Liver (tissue), 9 donors: ENCODE data around the gene ASS1. TPM values are rescaled to one million over a fixed set of nuclear protein-coding genes. Genes with fewer than 3 reads are reported as not detected.

Experiments used
- DNase-seq: peaks from one replicate; pipeline ENCODE4 v3.0.0-alpha.2; 2017; ENCODE audit warnings: low spot score
- H3K27ac ChIP-seq, 2 donors: one replicate each; pipeline ENCODE4 v1.7.0; 2013; ENCODE audit warnings: inconsistent platforms in 2 of 2, low read length in 2 of 2, control low read depth in 1 of 2, low read depth in 1 of 2, mild to moderate bottlenecking in 1 of 2
- H3K27me3 ChIP-seq, 4 donors: one replicate each; pipeline versions ENCODE4 v1.6.1 to v1.7.0; 2013; ENCODE audit warnings: low read length in 3 of 4, inconsistent platforms in 1 of 4, mild to moderate bottlenecking in 1 of 4, moderate library complexity in 1 of 4; ENCODE audit not compliant: control insufficient read depth in 4 of 4, insufficient read depth in 4 of 4
- H3K36me3 ChIP-seq, 4 donors: one replicate each; pipeline versions ENCODE4 v1.6.1 to v1.7.0; 2013; ENCODE audit warnings: low read length in 3 of 4, mild to moderate bottlenecking in 3 of 4, low read depth in 1 of 4, moderate library complexity in 1 of 4; ENCODE audit not compliant: control insufficient read depth in 4 of 4, insufficient read depth in 3 of 4
- H3K4me1 ChIP-seq, 4 donors: one replicate each; pipeline versions ENCODE4 v1.6.1 to v1.7.0; 2013; ENCODE audit warnings: low read length in 3 of 4, mild to moderate bottlenecking in 3 of 4, moderate library complexity in 1 of 4; ENCODE audit not compliant: control insufficient read depth in 4 of 4, insufficient read depth in 4 of 4
- H3K4me3 ChIP-seq, 3 donors: one replicate each; pipeline versions ENCODE4 v1.6.1 to v1.7.0; 2013; ENCODE audit warnings: low read length in 3 of 3, control low read depth in 1 of 3, low read depth in 1 of 3, mild to moderate bottlenecking in 1 of 3
- H3K9ac ChIP-seq, 2 donors: one replicate each; pipeline ENCODE4 v1.7.0; 2013; ENCODE audit warnings: low read length in 2 of 2, mild to moderate bottlenecking in 2 of 2, moderate library complexity in 2 of 2, control low read depth in 1 of 2, low read depth in 1 of 2
- H3K9me3 ChIP-seq, 4 donors: one replicate each; pipeline versions ENCODE4 v1.6.1 to v1.7.0; 2013; ENCODE audit warnings: low read length in 3 of 4; ENCODE audit not compliant: control insufficient read depth in 4 of 4
- ATF3 ChIP-seq: IDR thresholded peaks from 2 replicates; pipeline ENCODE4 v1.6.1; 2016; ENCODE audit warnings: antibody characterized with exemption
- EGR1 ChIP-seq, 2 donors: IDR thresholded peaks; 2 replicates each; pipeline ENCODE4 v1.6.1; 2016 to 2018; ENCODE audit warnings: antibody characterized with exemption in 2 of 2, low read depth in 2 of 2
- FOXA1 ChIP-seq: IDR thresholded peaks from 2 replicates; pipeline ENCODE4 v1.6.1; 2016; ENCODE audit warnings: antibody characterized with exemption
- FOXA2 ChIP-seq: IDR thresholded peaks from 2 replicates; pipeline ENCODE4 v1.6.1; 2016; ENCODE audit warnings: antibody characterized with exemption
- GABPA ChIP-seq, 2 donors: IDR thresholded peaks in 1 of 2; conservative IDR thresholded peaks in 1 of 2; 2 replicates each; pipeline ENCODE4 v1.6.1; 2016; ENCODE audit warnings: antibody characterized with exemption in 2 of 2, mild to moderate bottlenecking in 1 of 2, moderate library complexity in 1 of 2
- HNF4A ChIP-seq, 2 donors: conservative IDR thresholded peaks; 2 replicates each; pipeline ENCODE4 v1.6.1; 2016; ENCODE audit warnings: antibody characterized with exemption in 2 of 2, mild to moderate bottlenecking in 2 of 2
- HNF4G ChIP-seq: IDR thresholded peaks from 2 replicates; pipeline ENCODE4 v1.6.1; 2016; ENCODE audit warnings: antibody characterized with exemption
- JUND ChIP-seq, 2 donors: IDR thresholded peaks; 2 replicates each; pipeline ENCODE4 v1.6.1; 2016; ENCODE audit warnings: antibody characterized with exemption in 2 of 2
- MAX ChIP-seq: IDR thresholded peaks from 2 replicates; pipeline ENCODE4 v1.6.1; 2016; ENCODE audit warnings: antibody characterized with exemption
- NR2F2 ChIP-seq: IDR thresholded peaks from 2 replicates; pipeline ENCODE4 v1.6.1; 2016; ENCODE audit warnings: antibody characterized with exemption
- RAD21 ChIP-seq, 2 donors: IDR thresholded peaks; 2 replicates each; pipeline ENCODE4 v1.6.1; 2016; ENCODE audit warnings: antibody characterized with exemption in 2 of 2, mild to moderate bottlenecking in 2 of 2
- RXRA ChIP-seq, 2 donors: IDR thresholded peaks; 2 replicates each; pipeline ENCODE4 v1.6.1; 2017 to 2018; ENCODE audit warnings: antibody characterized with exemption in 2 of 2, mild to moderate bottlenecking in 1 of 2
- SP1 ChIP-seq: IDR thresholded peaks from 2 replicates; pipeline ENCODE4 v1.6.1; 2018; ENCODE audit warnings: antibody characterized with exemption, mild to moderate bottlenecking
- TAF1 ChIP-seq: conservative IDR thresholded peaks from 2 replicates; pipeline ENCODE4 v1.6.1; 2016; ENCODE audit warnings: antibody characterized with exemption, mild to moderate bottlenecking
- YY1 ChIP-seq: IDR thresholded peaks from 2 replicates; pipeline ENCODE4 v1.6.1; 2016; ENCODE audit warnings: antibody characterized with exemption, mild to moderate bottlenecking
- ZBTB33 ChIP-seq: IDR thresholded peaks from 2 replicates; pipeline ENCODE4 v1.6.1; 2016; ENCODE audit warnings: antibody characterized with exemption
- WGBS: extraction: QIAGEN DNeasy Blood & Tissue Kit; methylation state at CpG from one replicate; pipeline ENCODE4 v1.1.7; 2013; 5-methylcytosine and 5-hydroxymethylcytosine counted together
- polyA plus RNA-seq, 2 donors: library from polyadenylated mRNA; stranded (reverse) in 1 of 2; unstranded in 1 of 2; fragments of 200-250 nt in 1 of 2; fragments of >200 nt in 1 of 2; fragmentation: Nextera tagmentation in 1 of 2; extraction: Ambion mirVana in 1 of 2; gene quantifications; one replicate each; pipeline versions ENCODE4 v1.2.1 to v1.2.3, GENCODE V29; 2013 to 2015
- total RNA-seq, 2 donors: library from RNA; depleted of rRNA; stranded (reverse); fragments of >200 nt; gene quantifications; one replicate each; pipeline ENCODE4 v1.2.3, GENCODE V29; 2014
- donor health status: healthy.
- donor health status: healthy.
- donor health status: healthy.
- donor health status: healthy.
- donor health status: healthy.

Gene ASS1
- total and polyA plus RNA-seq, 4 donors = 396 to 711 (median 533) TPM

- no peak for TF ChIP-seq EGR1 (IDR thresholded peaks at IDR 0.05; ENCODE audit: low read depth in 2 of 2)
- no peak for TF ChIP-seq ATF3
- no peak for TF ChIP-seq TAF1
- TF ChIP-seq NR2F2 = no peak
- no peak for TF ChIP-seq HNF4A (conservative IDR thresholded peaks at IDR 0.05)
- no peak for TF ChIP-seq FOXA2
Observed at GRCh38 chr9:130425741-130426466, 18.9 kb upstream of the ASS1 start (continued).

GRCh38 chr9:130426467-130426773 lies 18.3 kb upstream of the ASS1 start:
- no peaks in the 10 kb centered on the region for H3K27me3 ChIP-seq
- TF ChIP-seq FOXA1 (no peak), HNF4A (conservative IDR thresholded peaks at IDR 0.05) (no peak), HNF4G (no peak), JUND (IDR thresholded peaks at IDR 0.05) (no peak), RXRA (IDR thresholded peaks at IDR 0.05) (no peak)
- 89% methylated on average over 8 of the region's 8 CpGs for WGBS
- H3K9me3 ChIP-seq = no peaks in the 10 kb centered on the region
- no peak overlapping the region for H3K9ac ChIP-seq
- no peak overlapping the region for H3K27ac ChIP-seq
- no peaks in the 10 kb centered on the region for H3K36me3 ChIP-seq
- no peak overlapping the region for H3K4me3 ChIP-seq
- H3K4me1 ChIP-seq = peaks cover 0 to under 1% (median 0%) of the 10 kb centered on the region in 4 donors
- DNase-seq = no peak

- Histone ChIP-seq H3K9ac (no peak overlapping the region), H3K36me3 (no peaks in the 10 kb centered on the region), H3K27me3 (no peaks in the 10 kb centered on the region), H3K27ac (no peak overlapping the region), H3K4me3 (no peak overlapping the region), H3K4me1 (peaks cover 0 to 5% (median 1%) of the 10 kb centered on the region in 4 donors), H3K9me3 (no peaks in the 10 kb centered on the region)
- 72% methylated on average over 10 of the region's 10 CpGs for WGBS
- no peak for TF ChIP-seq ZBTB33
- TF ChIP-seq NR2F2 = no peak
- no peak for TF ChIP-seq MAX
- no peak for TF ChIP-seq ATF3
- no peak for TF ChIP-seq YY1
- TF ChIP-seq HNF4G = no peak
- no peak for TF ChIP-seq RAD21 (IDR thresholded peaks at IDR 0.05)
- no peak for TF ChIP-seq SP1
- no peak for TF ChIP-seq FOXA2
- TF ChIP-seq GABPA (IDR thresholded peaks at IDR 0.05 in 1 of 2, conservative IDR thresholded peaks at IDR 0.05 in 1 of 2) = no peak
- TF ChIP-seq RXRA (IDR thresholded peaks at IDR 0.05) = no peak
- DNase-seq = no peak
Observed at GRCh38 chr9:130426883-130427282, 17.9 kb upstream of the ASS1 start.
